Liver (tissue), 9 donors: ENCODE data around the gene ST6GALNAC3. TPM values are rescaled to one million over a fixed set of nuclear protein-coding genes. Genes with fewer than 3 reads are reported as not detected.

Source experiments
- DNase-seq: peaks from one replicate; pipeline ENCODE4 v3.0.0-alpha.2; 2017; ENCODE audit warnings: low spot score
- H3K27ac ChIP-seq, 2 donors: one replicate each; pipeline ENCODE4 v1.7.0; 2013; ENCODE audit warnings: inconsistent platforms in 2 of 2, low read length in 2 of 2, control low read depth in 1 of 2, low read depth in 1 of 2, mild to moderate bottlenecking in 1 of 2
- H3K27me3 ChIP-seq, 4 donors: one replicate each; pipeline versions ENCODE4 v1.6.1 to v1.7.0; 2013; ENCODE audit warnings: low read length in 3 of 4, inconsistent platforms in 1 of 4, mild to moderate bottlenecking in 1 of 4, moderate library complexity in 1 of 4; ENCODE audit not compliant: control insufficient read depth in 4 of 4, insufficient read depth in 4 of 4
- H3K36me3 ChIP-seq, 4 donors: one replicate each; pipeline versions ENCODE4 v1.6.1 to v1.7.0; 2013; ENCODE audit warnings: low read length in 3 of 4, mild to moderate bottlenecking in 3 of 4, low read depth in 1 of 4, moderate library complexity in 1 of 4; ENCODE audit not compliant: control insufficient read depth in 4 of 4, insufficient read depth in 3 of 4
- H3K4me1 ChIP-seq, 4 donors: one replicate each; pipeline versions ENCODE4 v1.6.1 to v1.7.0; 2013; ENCODE audit warnings: low read length in 3 of 4, mild to moderate bottlenecking in 3 of 4, moderate library complexity in 1 of 4; ENCODE audit not compliant: control insufficient read depth in 4 of 4, insufficient read depth in 4 of 4
- H3K4me3 ChIP-seq, 3 donors: one replicate each; pipeline versions ENCODE4 v1.6.1 to v1.7.0; 2013; ENCODE audit warnings: low read length in 3 of 3, control low read depth in 1 of 3, low read depth in 1 of 3, mild to moderate bottlenecking in 1 of 3
- H3K9ac ChIP-seq, 2 donors: one replicate each; pipeline ENCODE4 v1.7.0; 2013; ENCODE audit warnings: low read length in 2 of 2, mild to moderate bottlenecking in 2 of 2, moderate library complexity in 2 of 2, control low read depth in 1 of 2, low read depth in 1 of 2
- H3K9me3 ChIP-seq, 4 donors: one replicate each; pipeline versions ENCODE4 v1.6.1 to v1.7.0; 2013; ENCODE audit warnings: low read length in 3 of 4; ENCODE audit not compliant: control insufficient read depth in 4 of 4
- ATF3 ChIP-seq: IDR thresholded peaks from 2 replicates; pipeline ENCODE4 v1.6.1; 2016; ENCODE audit warnings: antibody characterized with exemption
- CTCF ChIP-seq: fragments of 150-350 bp; IDR thresholded peaks from 2 replicates; pipeline ENCODE4 v1.5.1; 2017; ENCODE audit warnings: improper control_type of control experiment, low read depth, low read length; ENCODE audit not compliant: missing input control
- EGR1 ChIP-seq, 2 donors: IDR thresholded peaks; 2 replicates each; pipeline ENCODE4 v1.6.1; 2016 to 2018; ENCODE audit warnings: antibody characterized with exemption in 2 of 2, low read depth in 2 of 2
- FOXA1 ChIP-seq: IDR thresholded peaks from 2 replicates; pipeline ENCODE4 v1.6.1; 2016; ENCODE audit warnings: antibody characterized with exemption
- FOXA2 ChIP-seq: IDR thresholded peaks from 2 replicates; pipeline ENCODE4 v1.6.1; 2016; ENCODE audit warnings: antibody characterized with exemption
- GABPA ChIP-seq, 2 donors: IDR thresholded peaks in 1 of 2; conservative IDR thresholded peaks in 1 of 2; 2 replicates each; pipeline ENCODE4 v1.6.1; 2016; ENCODE audit warnings: antibody characterized with exemption in 2 of 2, mild to moderate bottlenecking in 1 of 2, moderate library complexity in 1 of 2
- HNF4A ChIP-seq, 2 donors: conservative IDR thresholded peaks; 2 replicates each; pipeline ENCODE4 v1.6.1; 2016; ENCODE audit warnings: antibody characterized with exemption in 2 of 2, mild to moderate bottlenecking in 2 of 2
- HNF4G ChIP-seq: IDR thresholded peaks from 2 replicates; pipeline ENCODE4 v1.6.1; 2016; ENCODE audit warnings: antibody characterized with exemption
- JUND ChIP-seq, 2 donors: IDR thresholded peaks; 2 replicates each; pipeline ENCODE4 v1.6.1; 2016; ENCODE audit warnings: antibody characterized with exemption in 2 of 2
- MAX ChIP-seq: IDR thresholded peaks from 2 replicates; pipeline ENCODE4 v1.6.1; 2016; ENCODE audit warnings: antibody characterized with exemption
- NR2F2 ChIP-seq: IDR thresholded peaks from 2 replicates; pipeline ENCODE4 v1.6.1; 2016; ENCODE audit warnings: antibody characterized with exemption
- RAD21 ChIP-seq, 2 donors: IDR thresholded peaks; 2 replicates each; pipeline ENCODE4 v1.6.1; 2016; ENCODE audit warnings: antibody characterized with exemption in 2 of 2, mild to moderate bottlenecking in 2 of 2
- REST ChIP-seq: IDR thresholded peaks from 2 replicates; pipeline ENCODE4 v1.6.1; 2016; ENCODE audit warnings: antibody characterized with exemption, mild to moderate bottlenecking
- RXRA ChIP-seq, 2 donors: IDR thresholded peaks; 2 replicates each; pipeline ENCODE4 v1.6.1; 2017 to 2018; ENCODE audit warnings: antibody characterized with exemption in 2 of 2, mild to moderate bottlenecking in 1 of 2
- SP1 ChIP-seq: IDR thresholded peaks from 2 replicates; pipeline ENCODE4 v1.6.1; 2018; ENCODE audit warnings: antibody characterized with exemption, mild to moderate bottlenecking
- TAF1 ChIP-seq: conservative IDR thresholded peaks from 2 replicates; pipeline ENCODE4 v1.6.1; 2016; ENCODE audit warnings: antibody characterized with exemption, mild to moderate bottlenecking
- YY1 ChIP-seq: IDR thresholded peaks from 2 replicates; pipeline ENCODE4 v1.6.1; 2016; ENCODE audit warnings: antibody characterized with exemption, mild to moderate bottlenecking
- ZBTB33 ChIP-seq: IDR thresholded peaks from 2 replicates; pipeline ENCODE4 v1.6.1; 2016; ENCODE audit warnings: antibody characterized with exemption
- WGBS: extraction: QIAGEN DNeasy Blood & Tissue Kit; methylation state at CpG from one replicate; pipeline ENCODE4 v1.1.7; 2013; 5-methylcytosine and 5-hydroxymethylcytosine counted together
- polyA plus RNA-seq, 2 donors: library from polyadenylated mRNA; stranded (reverse) in 1 of 2; unstranded in 1 of 2; fragments of 200-250 nt in 1 of 2; fragments of >200 nt in 1 of 2; fragmentation: Nextera tagmentation in 1 of 2; extraction: Ambion mirVana in 1 of 2; gene quantifications; one replicate each; pipeline versions ENCODE4 v1.2.1 to v1.2.3, GENCODE V29; 2013 to 2015
- total RNA-seq, 2 donors: library from RNA; depleted of rRNA; stranded (reverse); fragments of >200 nt; gene quantifications; one replicate each; pipeline ENCODE4 v1.2.3, GENCODE V29; 2014
- donor health status: healthy.
- donor health status: healthy.
- donor health status: healthy.
- donor health status: healthy.
- donor health status: healthy.

The ST6GALNAC3 gene
- total and polyA plus RNA-seq, 4 donors = 1.2 to 5.0 (median 3.2) TPM

GRCh38 chr1:76530953-76531352 lies 456.4 kb downstream of the ST6GALNAC3 start:
- H3K27me3 ChIP-seq = no peaks in the 10 kb centered on the region
- WGBS = 74% methylated on average over 3 of the region's 3 CpGs
- no peak for DNase-seq
- no peak for TF ChIP-seq HNF4G
- no peak for TF ChIP-seq ATF3
- no peak for TF ChIP-seq RXRA (IDR thresholded peaks at IDR 0.05)
- no peak for TF ChIP-seq FOXA1
- no peak for TF ChIP-seq EGR1 (IDR thresholded peaks at IDR 0.05; ENCODE audit: low read depth in 2 of 2)
- no peak for TF ChIP-seq FOXA2
- no peak for TF ChIP-seq YY1
- TF ChIP-seq NR2F2 = no peak
- no peak for TF ChIP-seq HNF4A (conservative IDR thresholded peaks at IDR 0.05)
- no peak for TF ChIP-seq TAF1
- TF ChIP-seq CTCF = no peak
- TF ChIP-seq GABPA (IDR thresholded peaks at IDR 0.05 in 1 of 2, conservative IDR thresholded peaks at IDR 0.05 in 1 of 2) = no peak
- TF ChIP-seq SP1 = no peak
- TF ChIP-seq MAX = no peak
- TF ChIP-seq JUND (IDR thresholded peaks at IDR 0.05) = no peak
- no peak for TF ChIP-seq ZBTB33
- no peak for TF ChIP-seq RAD21 (IDR thresholded peaks at IDR 0.05)
- TF ChIP-seq REST = no peak
- H3K9me3 ChIP-seq = no peaks in the 10 kb centered on the region
- H3K4me3 ChIP-seq = no peak overlapping the region
- H3K36me3 ChIP-seq = no peaks in the 10 kb centered on the region
- H3K4me1 ChIP-seq = no peaks in the 10 kb centered on the region
- no peak overlapping the region for H3K9ac ChIP-seq
- H3K27ac ChIP-seq = no peak overlapping the region
